Prostate gland (tissue), 2 donors: Measurements from ENCODE around the gene RIPOR1. TPM values are rescaled to one million over a fixed set of nuclear protein-coding genes. Genes with fewer than 3 reads are reported as not detected.
"Not testable (repeated sequence)": the region's sequence is repeated elsewhere in the genome, so short reads cannot be mapped to it uniquely, and the experiment has no call there.

Experiments used
- DNase-seq: peaks from one replicate; pipeline ENCODE4 v3.0.0-alpha.2; 2019; ENCODE audit warnings: low spot score
- H3K27ac ChIP-seq, 2 donors: fragments of 200-600 bp; sonication (generic); 2 replicates each; pipeline ENCODE4 v1.5.1; 2017 to 2019
- H3K27me3 ChIP-seq: fragments of 200-600 bp; sonication (generic); replicated peaks from 2 replicates; pipeline ENCODE4 v1.5.1; 2019; ENCODE audit not compliant: insufficient read depth
- H3K36me3 ChIP-seq, 2 donors: fragments of 200-600 bp; sonication (generic); 1 replicate in 1 of 2; 2 replicates in 1 of 2; pipeline versions ENCODE4 v1.5.1 to v1.8.1; 2017 to 2019
- H3K4me1 ChIP-seq: fragments of 200-600 bp; sonication (generic); replicated peaks from 2 replicates; pipeline ENCODE4 v1.5.1; 2019
- H3K4me3 ChIP-seq, 2 donors: fragments of 200-600 bp; sonication (generic); 2 replicates each; pipeline ENCODE4 v1.5.1; 2017 to 2019
- H3K9me3 ChIP-seq: fragments of 200-600 bp; sonication (generic); 2 replicates; pipeline ENCODE4 v1.5.1; 2017
- CTCF ChIP-seq, 4 experiments: fragments of 200-600 bp in 2 of 4; fragments of 450-650 bp in 2 of 4; sonication (generic) in 2 of 4; IDR thresholded peaks; 1 replicate in 3 of 4; 2 replicates in 1 of 4; pipeline ENCODE4 v1.5.1; 2016 to 2019; ENCODE audit warnings: antibody characterized with exemption in 4 of 4, mild to moderate bottlenecking in 2 of 4, moderate library complexity in 2 of 4
- POLR2A ChIP-seq: fragments of 450-650 bp; IDR thresholded peaks from one replicate; pipeline ENCODE4 v1.6.1; 2016; ENCODE audit warnings: antibody characterized with exemption, mild to moderate bottlenecking
- POLR2AphosphoS5 ChIP-seq: sonication (generic); formaldehyde crosslinking; IDR thresholded peaks from one replicate; pipeline ENCODE4 v1.6.1; 2017; ENCODE audit warnings: antibody characterized with exemption
- WGBS: methylation state at CpG from one replicate; pipeline ENCODE4 v1.1.5; 2018; 5-methylcytosine and 5-hydroxymethylcytosine counted together
- intact Hi-C: fragments of 100-400 bp; cut with DNase I; formaldehyde crosslinking; loops from one replicate; pipeline ENCODE4 v1.14.2; 2022
- total RNA-seq, 2 donors: library from RNA; depleted of rRNA; stranded (reverse); fragments of >200 nt; gene quantifications; one replicate each; pipeline ENCODE4 v1.1.0, GENCODE V29; 2016

The RIPOR1 gene
- total RNA-seq, 2 donors from 2014 or later, result 32.5 to 121 TPM

GRCh38 chr16:67530013-67530939 is 1.6 kb downstream of the RIPOR1 start:
- Histone ChIP-seq H3K36me3 (no peaks in the 10 kb centered on the region), H3K27ac (peak overlapping the region; percentile 81 to 84), H3K4me1 (peaks cover 3% of the 10 kb centered on the region), H3K9me3 (no peaks in the 10 kb centered on the region), H3K4me3 (peak overlapping the region; percentile 66 to 77), H3K27me3 (no peaks in the 10 kb centered on the region)
- intact Hi-C loops, result loop anchor here (10.0 kb wide), 1 partner anchor 405 kb away; the partner anchor contains the start of genes CTRL and PSMB10
- peak; percentile 35 for DNase-seq
- 3% methylated on average over 48 of the region's 48 CpGs for WGBS
- TF ChIP-seq POLR2AphosphoS5 (peak; percentile 37), POLR2A (peak; percentile 69), CTCF (IDR thresholded peaks at IDR 0.05) (no peak)

- peaks cover 3% of the 10 kb centered on the region for H3K4me1 ChIP-seq
Observed at GRCh38 chr16:67531247-67531646, 2.6 kb downstream of the RIPOR1 start.

GRCh38 chr16:67533024-67533560 is 4.5 kb downstream of the RIPOR1 start:
- Histone ChIP-seq H3K4me3 (no peak overlapping the region), H3K36me3 (no peaks in the 10 kb centered on the region), H3K9me3 (no peaks in the 10 kb centered on the region), H3K27me3 (no peaks in the 10 kb centered on the region), H3K4me1 (peaks cover 3% of the 10 kb centered on the region), H3K27ac (no peak overlapping the region)
- WGBS, result 72% methylated on average over 9 of the region's 9 CpGs
- intact Hi-C loops, result loop anchor here (10.0 kb wide), 1 partner anchor 402 kb away; the partner anchor contains the start of genes CTRL and PSMB10
- no peak for TF ChIP-seq POLR2AphosphoS5
- no peak for TF ChIP-seq POLR2A
- TF ChIP-seq CTCF (IDR thresholded peaks at IDR 0.05), result no peak
- no peak for DNase-seq

More at GRCh38 chr16:67531247-67531646, 2.6 kb downstream of the RIPOR1 start:
- H3K36me3 ChIP-seq, result no peaks in the 10 kb centered on the region
- no peak overlapping the region for H3K27ac ChIP-seq
- intact Hi-C loops, result loop anchor here (10.0 kb wide), 1 partner anchor 404 kb away; the partner anchor contains the start of genes CTRL and PSMB10
- WGBS, result 84% methylated on average over 4 of the region's 4 CpGs
- no peaks in the 10 kb centered on the region for H3K27me3 ChIP-seq
- H3K4me3 ChIP-seq, result no peak overlapping the region
- DNase-seq, result no peak
- TF ChIP-seq POLR2A (no peak), CTCF (IDR thresholded peaks at IDR 0.05) (no peak), POLR2AphosphoS5 (no peak)
- H3K9me3 ChIP-seq, result no peaks in the 10 kb centered on the region

- intact Hi-C loops, result loop anchor here (10.0 kb wide), 1 partner anchor 401 kb away; the partner anchor contains the start of genes CTRL and PSMB10
- H3K4me3 ChIP-seq, H3K4me1 ChIP-seq, H3K27me3 ChIP-seq, H3K36me3 ChIP-seq, DNase-seq, H3K27ac ChIP-seq, H3K9me3 ChIP-seq: not testable (repeated sequence)
- WGBS, result 92% methylated on average over 6 of the region's 6 CpGs
Observed at GRCh38 chr16:67533987-67534386, 5.4 kb downstream of the RIPOR1 start.

GRCh38 chr16:67534431-67534830 is 5.8 kb downstream of the RIPOR1 start:
- H3K36me3 ChIP-seq, result no peaks in the 10 kb centered on the region
- no peak overlapping the region for H3K27ac ChIP-seq
- peaks cover 3% of the 10 kb centered on the region for H3K4me1 ChIP-seq
- no peak for DNase-seq
- H3K4me3 ChIP-seq, result no peak overlapping the region
- H3K27me3 ChIP-seq, result no peaks in the 10 kb centered on the region
- intact Hi-C loops, result loop anchor here (10.0 kb wide), 1 partner anchor 400 kb away; the partner anchor contains the start of genes CTRL and PSMB10
- no peaks in the 10 kb centered on the region for H3K9me3 ChIP-seq
- TF ChIP-seq POLR2A, result no peak
- TF ChIP-seq CTCF (IDR thresholded peaks at IDR 0.05), result no peak
- TF ChIP-seq POLR2AphosphoS5, result no peak
